ENCODE data around the gene CUL7. TPM values are rescaled to one million over a fixed set of nuclear protein-coding genes. Genes with fewer than 3 reads are reported as not detected.

The CUL7 gene
- total and polyA plus RNA-seq, 2 of the 8 experiments (the other 6 are each of a cell fraction or from before 2014, with no cell fraction given): 10.8 to 15.0 TPM

DNA sequence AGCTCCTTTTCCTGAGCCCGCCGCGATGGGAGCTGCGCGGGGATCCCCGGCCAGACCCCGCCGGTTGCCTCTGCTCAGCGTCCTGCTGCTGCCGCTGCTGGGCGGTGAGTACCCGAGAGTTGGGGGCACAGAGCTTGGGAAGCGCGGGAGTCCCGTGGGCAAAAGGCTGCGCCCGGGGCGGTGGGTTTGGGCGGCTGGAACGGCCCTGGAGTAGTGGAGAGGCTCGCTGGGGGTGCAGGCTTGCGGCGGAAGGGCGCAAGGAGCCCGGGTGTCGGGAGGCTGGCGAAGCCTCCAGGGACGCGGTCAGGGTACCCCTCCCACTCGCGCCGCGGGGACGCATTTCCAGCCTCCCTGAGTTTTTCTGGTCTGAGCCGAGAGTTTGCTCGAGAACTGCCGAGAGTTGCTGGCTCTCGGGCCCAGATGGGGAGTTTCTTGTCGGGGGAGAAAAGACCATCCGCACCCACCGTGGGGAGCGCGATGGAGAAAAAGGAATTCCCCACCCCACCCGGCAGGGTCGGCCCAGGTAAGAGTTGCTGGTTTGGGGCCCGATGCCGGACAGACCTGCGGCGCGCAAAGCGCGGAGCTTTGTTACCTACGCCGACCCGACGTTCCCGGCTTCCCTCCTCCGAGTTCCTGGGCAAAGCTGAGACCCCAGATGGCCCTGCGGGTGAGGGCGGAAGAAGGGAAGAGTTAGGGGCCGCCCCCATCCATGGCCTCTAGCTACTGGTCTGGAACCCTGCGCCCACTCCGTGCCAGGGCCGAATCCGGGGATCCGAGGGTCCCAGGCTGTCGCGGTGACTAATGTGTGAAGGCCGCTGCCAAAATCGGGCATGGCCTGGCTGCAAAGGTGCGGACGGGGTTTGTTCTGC, 23.0 kb upstream of the CUL7 start (continued):
- TF ChIP-seq, protein P1, sequence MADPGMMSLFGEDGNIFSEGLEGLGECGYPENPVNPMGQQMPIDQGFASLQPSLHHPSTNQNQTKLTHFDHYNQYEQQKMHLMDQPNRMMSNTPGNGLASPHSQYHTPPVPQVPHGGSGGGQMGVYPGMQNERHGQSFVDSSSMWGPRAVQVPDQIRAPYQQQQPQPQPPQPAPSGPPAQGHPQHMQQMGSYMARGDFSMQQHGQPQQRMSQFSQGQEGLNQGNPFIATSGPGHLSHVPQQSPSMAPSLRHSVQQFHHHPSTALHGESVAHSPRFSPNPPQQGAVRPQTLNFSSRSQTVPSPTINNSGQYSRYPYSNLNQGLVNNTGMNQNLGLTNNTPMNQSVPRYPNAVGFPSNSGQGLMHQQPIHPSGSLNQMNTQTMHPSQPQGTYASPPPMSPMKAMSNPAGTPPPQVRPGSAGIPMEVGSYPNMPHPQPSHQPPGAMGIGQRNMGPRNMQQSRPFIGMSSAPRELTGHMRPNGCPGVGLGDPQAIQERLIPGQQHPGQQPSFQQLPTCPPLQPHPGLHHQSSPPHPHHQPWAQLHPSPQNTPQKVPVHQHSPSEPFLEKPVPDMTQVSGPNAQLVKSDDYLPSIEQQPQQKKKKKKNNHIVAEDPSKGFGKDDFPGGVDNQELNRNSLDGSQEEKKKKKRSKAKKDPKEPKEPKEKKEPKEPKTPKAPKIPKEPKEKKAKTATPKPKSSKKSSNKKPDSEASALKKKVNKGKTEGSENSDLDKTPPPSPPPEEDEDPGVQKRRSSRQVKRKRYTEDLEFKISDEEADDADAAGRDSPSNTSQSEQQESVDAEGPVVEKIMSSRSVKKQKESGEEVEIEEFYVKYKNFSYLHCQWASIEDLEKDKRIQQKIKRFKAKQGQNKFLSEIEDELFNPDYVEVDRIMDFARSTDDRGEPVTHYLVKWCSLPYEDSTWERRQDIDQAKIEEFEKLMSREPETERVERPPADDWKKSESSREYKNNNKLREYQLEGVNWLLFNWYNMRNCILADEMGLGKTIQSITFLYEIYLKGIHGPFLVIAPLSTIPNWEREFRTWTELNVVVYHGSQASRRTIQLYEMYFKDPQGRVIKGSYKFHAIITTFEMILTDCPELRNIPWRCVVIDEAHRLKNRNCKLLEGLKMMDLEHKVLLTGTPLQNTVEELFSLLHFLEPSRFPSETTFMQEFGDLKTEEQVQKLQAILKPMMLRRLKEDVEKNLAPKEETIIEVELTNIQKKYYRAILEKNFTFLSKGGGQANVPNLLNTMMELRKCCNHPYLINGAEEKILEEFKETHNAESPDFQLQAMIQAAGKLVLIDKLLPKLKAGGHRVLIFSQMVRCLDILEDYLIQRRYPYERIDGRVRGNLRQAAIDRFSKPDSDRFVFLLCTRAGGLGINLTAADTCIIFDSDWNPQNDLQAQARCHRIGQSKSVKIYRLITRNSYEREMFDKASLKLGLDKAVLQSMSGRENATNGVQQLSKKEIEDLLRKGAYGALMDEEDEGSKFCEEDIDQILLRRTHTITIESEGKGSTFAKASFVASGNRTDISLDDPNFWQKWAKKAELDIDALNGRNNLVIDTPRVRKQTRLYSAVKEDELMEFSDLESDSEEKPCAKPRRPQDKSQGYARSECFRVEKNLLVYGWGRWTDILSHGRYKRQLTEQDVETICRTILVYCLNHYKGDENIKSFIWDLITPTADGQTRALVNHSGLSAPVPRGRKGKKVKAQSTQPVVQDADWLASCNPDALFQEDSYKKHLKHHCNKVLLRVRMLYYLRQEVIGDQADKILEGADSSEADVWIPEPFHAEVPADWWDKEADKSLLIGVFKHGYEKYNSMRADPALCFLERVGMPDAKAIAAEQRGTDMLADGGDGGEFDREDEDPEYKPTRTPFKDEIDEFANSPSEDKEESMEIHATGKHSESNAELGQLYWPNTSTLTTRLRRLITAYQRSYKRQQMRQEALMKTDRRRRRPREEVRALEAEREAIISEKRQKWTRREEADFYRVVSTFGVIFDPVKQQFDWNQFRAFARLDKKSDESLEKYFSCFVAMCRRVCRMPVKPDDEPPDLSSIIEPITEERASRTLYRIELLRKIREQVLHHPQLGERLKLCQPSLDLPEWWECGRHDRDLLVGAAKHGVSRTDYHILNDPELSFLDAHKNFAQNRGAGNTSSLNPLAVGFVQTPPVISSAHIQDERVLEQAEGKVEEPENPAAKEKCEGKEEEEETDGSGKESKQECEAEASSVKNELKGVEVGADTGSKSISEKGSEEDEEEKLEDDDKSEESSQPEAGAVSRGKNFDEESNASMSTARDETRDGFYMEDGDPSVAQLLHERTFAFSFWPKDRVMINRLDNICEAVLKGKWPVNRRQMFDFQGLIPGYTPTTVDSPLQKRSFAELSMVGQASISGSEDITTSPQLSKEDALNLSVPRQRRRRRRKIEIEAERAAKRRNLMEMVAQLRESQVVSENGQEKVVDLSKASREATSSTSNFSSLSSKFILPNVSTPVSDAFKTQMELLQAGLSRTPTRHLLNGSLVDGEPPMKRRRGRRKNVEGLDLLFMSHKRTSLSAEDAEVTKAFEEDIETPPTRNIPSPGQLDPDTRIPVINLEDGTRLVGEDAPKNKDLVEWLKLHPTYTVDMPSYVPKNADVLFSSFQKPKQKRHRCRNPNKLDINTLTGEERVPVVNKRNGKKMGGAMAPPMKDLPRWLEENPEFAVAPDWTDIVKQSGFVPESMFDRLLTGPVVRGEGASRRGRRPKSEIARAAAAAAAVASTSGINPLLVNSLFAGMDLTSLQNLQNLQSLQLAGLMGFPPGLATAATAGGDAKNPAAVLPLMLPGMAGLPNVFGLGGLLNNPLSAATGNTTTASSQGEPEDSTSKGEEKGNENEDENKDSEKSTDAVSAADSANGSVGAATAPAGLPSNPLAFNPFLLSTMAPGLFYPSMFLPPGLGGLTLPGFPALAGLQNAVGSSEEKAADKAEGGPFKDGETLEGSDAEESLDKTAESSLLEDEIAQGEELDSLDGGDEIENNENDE (IDR thresholded peaks at IDR 0.05; ENCODE audit: insufficient replicate concordance, low read length): no peak
- TF ChIP-seq RAD21 (IDR thresholded peaks at IDR 0.05 in 1 of 2, conservative IDR thresholded peaks at IDR 0.05 in 1 of 2; ENCODE audit: low read depth in 2 of 2, low read length in 2 of 2) (peak in 1 of 2 experiments; percentile 35; a peak in 3 of 4 replicates), EGR1 (IDR thresholded peaks at IDR 0.05; ENCODE audit: borderline replicate concordance, low read depth, low read length) (peak; percentile 42; the same call in 1 of the 2 replicates), CREB1 (IDR thresholded peaks at IDR 0.05) (peak; percentile 50), SIX5 (IDR thresholded peaks at IDR 0.05; ENCODE audit: low read depth, low read length) (no peak), CBX5 (IDR thresholded peaks at IDR 0.05; ENCODE audit: low read depth, low read length) (no peak), NRF1 (IDR thresholded peaks at IDR 0.05; ENCODE audit: low read depth, low read length) (no peak), ASH2L (IDR thresholded peaks at IDR 0.05; ENCODE audit: low read length) (peak; percentile 55), RNF2 (IDR thresholded peaks at IDR 0.05; ENCODE audit: borderline replicate concordance, low read depth, low read length, missing control alignments, poor library complexity, severe bottlenecking) (no peak)
